Measurements from ENCODE around the gene LAIR1.
"Not testable (repeated sequence)": the region's sequence is repeated elsewhere in the genome, so short reads cannot be mapped to it uniquely, and the experiment has no call there.

LAIR1 gene

DNA sequence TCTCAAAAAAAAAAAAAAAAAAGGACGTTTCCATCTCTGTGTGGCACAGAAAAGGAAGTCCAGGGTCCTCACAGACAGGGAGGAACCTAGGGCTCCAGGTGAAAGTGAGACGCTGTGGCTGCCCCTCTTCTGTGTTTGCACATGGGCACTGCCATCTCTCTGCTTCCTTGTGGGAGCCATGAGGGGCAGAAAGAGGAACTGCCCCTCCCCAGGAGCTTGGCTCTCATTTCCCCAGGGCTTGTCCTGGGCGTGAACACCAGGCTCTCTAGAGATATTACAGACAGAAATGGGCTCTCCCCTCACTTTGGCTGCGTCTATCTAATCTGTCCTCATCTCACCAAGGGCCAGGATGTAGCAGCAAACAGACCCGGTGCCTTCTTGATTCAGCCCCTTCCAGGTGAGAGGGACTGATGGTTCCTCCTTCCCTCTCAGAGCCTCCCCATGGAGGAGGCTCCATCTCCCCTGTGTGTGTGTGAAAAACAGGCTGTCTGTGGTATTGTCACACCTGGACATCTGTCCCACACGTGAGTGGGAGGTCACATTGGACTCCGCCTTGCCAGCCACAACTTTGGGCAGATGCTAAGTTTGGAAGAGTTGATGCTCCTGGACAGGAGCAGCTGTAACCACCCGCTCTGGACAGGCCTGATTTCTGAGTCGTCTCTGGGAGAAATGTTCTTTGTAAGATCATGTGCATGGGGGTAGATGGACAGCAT lies 24.9 kb downstream of the LAIR1 start:
- peak; percentile 57 to 70 (median 63) for DNase-seq

DNA sequence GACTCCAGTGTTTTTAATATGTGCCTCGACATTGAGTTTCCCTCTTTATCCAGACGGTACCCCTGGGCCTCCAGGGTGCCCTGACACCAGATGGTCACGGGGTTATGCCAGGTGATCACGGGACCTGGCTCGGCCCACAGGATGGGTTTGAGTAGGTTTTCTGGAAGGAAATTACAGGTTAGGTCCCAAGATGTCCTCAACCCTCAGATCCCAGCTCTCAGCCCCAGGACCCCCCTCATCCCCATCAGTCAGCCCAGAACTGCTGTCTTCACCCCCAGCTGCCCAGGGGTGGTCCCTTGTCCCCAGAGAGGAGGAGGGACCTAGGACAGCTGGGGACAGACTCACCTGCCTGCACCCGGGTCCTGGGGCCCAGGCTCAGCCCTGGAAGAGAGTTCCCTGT lies 26.2 kb downstream of the LAIR1 start:
- DNase-seq, result no peak

DNA sequence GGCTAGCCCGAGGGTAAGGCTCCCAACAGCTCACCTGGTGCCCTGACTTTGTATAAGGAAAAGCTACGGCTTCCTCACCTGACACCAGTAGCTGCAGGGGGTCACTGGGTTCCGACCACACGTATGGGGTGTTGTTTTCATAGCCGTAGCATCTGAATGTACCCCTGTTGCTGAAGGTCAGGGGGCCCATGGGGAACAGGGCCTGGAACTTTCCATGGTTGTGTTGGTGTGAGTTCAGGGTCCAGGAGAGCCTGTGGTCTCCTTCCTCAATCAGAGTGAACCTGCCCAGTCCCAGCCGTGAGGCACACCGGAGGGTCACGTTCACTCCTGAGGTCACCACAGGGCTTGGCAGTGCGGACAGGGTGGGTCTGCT lies 26.9 kb downstream of the LAIR1 start:
- no peak for DNase-seq

DNA sequence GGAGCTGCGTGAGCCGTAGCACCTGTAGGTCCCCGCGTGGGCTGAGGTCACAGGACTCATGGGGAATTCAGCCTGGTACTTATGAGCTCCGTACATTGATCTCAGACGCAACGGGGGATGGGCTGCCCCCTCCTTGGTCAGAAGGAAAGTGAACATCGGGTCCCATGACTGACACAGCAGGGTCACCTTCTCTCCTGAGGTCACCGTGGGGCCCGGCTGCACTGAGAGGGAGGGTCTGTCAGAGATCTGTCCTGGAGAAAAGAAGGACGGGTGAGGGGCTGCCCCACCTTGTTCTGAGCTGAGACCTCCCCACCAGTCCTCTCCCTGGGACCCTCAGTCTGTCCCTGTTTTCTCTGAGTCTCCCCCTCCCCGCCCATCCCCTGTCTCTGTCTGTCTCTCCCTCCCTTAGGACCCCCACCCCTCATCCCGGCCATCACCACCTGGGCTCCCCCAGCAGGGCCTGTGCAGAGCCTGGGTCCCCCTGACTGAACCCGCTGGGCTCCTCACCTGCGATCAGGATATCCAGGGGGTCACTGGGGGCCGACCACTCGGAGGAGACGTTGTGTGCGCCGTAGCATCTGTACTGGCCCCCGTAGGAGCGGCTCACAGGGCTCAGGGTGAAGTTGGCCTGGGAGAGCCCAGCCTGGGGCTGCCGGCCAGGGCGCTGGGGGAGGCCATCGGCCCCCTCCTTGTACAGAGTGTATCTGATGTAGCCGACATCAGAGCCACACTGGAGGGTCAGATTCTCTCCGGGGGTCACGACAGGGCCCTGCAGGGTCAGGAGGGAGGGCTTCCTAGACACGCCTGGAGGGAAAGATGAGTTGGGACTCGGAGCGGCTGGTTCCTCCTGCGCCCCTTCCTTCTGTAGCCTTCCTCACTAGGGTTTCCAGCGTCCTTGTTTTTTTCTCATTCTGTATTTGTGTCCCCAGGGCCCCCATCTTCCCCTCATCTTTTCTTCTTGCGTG lies 27.6 kb downstream of the LAIR1 start:
- no peak for DNase-seq

DNA sequence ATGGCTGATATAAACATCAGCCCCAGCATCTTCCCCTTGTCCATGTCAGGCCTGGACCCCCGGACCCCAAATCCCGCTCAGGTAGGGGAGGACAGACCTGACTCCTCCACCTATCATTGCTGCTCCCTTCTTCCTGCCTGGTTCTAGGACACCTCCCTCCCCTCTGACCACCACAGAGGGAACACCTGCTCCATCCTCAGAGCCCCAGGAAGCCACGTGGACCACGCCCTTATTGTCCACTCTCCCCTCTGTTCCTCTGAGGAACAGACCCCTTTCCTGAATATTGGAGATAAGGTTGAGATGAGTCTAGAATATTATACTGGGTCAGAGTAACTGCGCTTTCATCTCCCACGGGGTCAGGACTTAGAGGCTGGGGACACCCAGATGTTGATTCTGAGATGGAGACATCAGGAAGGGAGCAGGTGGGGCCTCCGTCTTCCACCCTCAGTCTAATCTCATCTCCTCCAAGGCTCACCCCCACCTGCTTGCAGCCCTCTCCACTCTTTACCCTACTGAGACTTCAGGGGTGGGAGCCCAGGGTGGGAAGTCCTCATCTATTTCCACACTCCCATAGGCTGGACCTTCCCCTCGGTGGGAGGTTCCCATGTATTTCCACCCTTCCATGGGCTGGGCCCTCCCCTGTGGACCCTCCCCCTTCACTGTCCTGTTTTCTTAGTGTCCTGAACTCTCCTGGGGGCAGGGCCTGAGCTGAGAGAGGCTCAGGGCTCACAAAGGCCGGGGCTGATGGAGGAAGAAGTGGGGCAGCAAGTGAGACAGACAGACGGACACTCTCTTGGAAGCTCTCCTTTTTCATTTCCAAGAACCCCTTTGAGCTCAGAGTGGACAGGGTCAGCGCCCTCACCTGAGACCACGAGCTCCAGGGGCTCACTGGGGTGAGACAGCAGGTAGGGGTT lies 28.5 kb downstream of the LAIR1 start:
- no peak for DNase-seq

DNA sequence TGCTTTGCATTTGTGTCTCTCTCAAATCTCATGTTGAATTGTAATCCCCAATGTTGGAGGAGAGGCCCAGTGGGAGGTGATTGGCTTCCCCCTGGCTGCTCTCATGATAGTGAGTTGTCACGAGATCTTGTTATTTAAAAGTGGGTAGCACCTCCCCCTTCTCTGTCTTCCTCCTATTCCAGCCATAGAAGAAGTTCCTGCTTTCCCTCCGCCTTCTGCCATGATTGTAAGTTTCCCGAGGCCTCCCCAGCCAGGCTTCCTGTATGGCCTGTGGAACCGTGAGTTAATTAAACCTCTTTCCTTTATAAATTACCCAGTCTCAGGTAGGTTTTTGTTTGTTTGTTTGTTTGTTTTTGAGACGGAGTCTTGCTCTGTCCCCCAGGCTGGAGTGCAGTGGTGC lies 29.6 kb downstream of the LAIR1 start:
- peak; percentile 76 to 80 (median 77) for DNase-seq

DNA sequence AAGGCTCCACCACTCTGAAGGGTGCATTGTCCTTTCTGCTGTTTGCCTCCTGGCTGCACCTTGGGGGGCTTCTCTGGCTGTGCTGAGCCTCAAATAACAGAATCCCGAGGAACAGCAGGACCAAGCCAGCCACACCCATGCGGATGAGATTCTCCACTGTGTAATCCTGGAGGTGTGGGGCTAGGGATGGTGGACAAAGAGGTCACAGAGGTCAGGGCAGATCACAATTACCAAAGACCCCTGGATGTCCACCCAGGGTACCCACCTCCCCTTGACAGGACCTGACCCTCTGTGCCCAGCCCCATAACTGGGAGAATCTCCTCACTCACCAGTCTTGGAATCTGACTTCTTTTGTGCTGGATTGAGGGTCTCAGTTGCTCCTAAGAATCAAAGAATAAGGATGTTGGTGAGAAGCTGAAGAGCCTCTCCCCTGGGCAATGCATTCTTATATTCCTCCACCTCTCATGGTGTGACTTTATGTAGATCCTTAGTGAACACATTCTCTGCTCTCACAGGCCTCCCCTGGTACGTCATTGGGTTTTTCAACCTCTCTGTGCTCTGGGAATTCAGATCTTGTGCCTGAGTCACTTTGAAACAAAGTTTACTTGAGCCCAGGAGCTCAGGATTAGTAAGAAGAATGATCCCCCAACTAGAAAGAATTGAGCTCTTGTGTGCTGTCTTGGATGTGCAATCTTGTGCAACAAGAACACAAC lies 31.0 kb downstream of the LAIR1 start:
- no peak for DNase-seq

DNA sequence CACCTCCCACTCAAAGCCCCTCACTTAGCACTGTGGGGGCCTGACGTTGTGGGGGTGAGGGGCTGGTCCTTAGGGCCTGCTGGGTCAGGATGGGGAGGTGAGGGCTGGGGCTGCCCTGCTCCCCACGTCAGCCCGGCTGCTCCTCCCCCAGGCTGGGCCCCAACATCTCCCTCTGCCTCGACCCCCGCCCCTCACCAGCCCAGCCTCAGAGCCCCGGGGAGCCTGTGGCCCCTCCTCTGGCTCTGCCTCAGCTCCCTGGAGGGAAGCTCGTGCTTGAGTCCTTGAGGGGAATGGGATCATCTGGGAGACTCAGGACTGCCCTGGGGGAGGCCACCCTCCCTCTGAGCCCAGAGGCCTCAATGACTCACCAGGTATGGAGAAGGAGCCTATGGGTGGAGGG lies 32.6 kb downstream of the LAIR1 start:
- DNase-seq, result no peak

DNA sequence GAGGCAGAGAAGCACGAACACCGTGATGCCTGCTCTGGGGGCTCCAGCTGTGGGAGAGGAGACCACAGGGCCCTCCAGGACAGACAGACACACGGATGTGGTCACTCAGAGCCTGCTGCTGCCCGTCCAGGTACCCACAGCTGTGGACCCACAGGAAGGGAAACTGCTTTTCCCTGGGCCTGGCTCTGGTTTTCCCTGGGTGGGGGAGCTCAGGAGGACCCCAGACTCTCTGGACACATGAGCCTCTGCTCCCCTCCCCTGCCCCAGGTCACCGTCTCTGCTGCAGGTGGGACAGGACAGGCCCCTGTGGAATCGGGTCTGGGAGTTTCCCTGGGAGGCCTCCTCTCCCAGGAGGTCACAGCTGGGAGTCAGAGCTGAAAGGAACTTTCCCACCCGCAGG lies 33.1 kb downstream of the LAIR1 start:
- DNase-seq, result no peak

DNA sequence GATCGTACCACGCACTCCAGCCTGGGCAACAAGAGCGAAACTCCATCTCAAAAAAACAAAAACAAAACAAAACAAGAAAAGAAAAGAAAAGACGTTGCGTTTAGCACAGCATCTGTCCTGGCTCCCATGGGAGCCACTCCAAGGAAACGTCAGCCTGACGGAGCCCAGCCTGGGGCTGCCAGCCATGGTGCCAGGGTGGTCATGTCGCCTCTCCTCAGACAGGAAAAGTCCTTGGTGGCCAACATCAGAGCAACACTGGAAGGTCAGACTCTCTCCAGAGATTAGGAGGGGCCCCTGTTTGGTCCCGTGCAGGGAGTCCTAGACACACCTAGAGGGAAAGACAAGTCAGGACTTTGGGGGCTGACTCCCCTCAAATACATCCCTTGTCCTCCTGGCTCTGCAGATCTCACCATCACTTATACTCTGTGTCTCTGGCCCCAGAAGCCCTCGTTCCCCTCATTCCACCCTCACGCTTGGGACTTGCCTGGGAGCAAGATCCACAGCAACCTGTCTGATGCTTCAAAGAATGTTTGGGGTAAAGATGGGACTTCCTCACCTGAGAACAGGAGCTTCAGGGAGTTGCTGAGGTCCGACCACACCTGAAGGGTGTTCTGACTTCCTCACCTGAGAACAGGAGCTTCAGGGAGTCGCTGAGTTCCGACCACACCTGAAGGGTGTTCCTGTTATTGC lies 35.1 kb downstream of the LAIR1 start:
- DNase-seq, result no peak

DNA sequence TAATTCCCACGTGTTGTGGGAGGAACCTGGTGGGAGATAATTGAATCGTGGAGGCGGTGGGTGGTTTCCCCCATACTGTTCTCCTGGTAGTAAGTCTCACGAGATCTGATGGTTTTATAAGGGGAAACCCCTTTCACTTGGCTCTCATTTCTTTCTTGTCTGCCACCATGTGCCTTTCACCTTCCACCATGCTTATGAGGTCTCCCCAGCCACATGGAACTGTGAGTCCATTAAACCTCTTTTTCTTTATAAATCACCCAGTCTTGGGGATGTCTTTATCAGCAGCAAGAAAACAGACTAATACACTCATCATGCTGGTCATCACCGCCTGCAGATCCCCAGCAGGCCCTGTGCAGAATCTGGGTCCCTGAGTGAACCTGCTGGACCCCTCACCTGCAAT lies 36.0 kb downstream of the LAIR1 start:
- DNase-seq, result not testable (repeated sequence)

DNA sequence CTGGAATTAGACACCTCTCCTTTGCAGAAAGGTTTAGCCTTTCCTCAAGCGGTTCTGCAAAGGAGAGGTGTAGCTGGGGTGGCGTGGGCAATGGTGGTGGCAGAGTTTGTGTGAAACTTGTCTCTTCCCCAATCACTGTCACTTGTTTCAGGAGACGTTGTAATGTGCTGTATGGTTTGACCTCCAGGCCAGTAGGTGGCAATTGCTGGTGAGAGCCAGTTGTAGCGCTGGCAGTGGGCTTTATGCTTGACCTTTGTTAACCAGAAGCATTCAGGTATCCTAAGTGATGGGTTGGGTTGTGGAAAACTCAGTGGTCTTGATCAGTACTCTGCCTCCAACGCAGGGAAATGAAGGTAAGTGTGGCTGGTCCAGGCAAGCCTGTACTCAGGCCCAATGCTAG lies 39.1 kb downstream of the LAIR1 start:
- DNase-seq, result no peak

DNA sequence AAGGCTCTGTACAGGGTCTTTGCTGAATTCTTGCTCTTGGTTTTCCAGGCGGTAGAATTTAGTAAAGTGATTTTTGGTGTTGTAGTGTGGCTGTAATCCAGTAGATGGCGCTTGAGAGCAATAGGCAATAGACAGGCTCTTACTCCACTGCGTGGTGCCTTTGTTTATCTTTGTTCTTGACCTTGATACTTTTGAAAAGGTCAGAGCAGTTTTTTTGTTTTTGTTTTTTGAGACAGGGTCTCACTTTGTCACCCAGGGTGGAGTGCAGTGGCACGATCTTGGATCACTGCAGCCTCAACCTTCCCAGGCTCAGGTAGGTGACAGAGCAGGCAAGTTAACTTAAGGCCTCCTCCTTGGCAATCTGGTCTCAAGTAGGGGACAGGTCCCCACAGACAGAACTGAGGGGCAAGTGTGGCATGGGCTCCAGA lies 39.5 kb downstream of the LAIR1 start:
- DNase-seq, result peak; percentile 69 to 83 (median 81)

DNA sequence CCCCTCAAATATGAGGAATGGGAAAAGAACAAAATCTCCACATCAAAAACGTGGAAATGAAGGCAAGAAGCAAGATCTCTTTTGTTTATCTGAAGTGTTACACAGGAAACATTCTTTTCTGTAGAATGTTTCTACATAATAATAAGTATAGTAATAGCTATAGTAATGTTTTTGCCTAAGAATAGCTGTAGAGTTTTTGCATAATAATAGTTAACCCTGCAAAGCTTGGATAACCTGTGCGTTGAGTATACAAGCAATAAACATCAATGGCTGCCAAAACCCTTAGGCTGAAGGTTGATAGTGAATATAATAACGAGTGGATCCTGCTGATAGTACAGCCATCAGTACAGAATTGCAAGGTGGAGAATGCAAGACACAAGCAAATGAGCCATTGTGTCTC lies 40.7 kb downstream of the LAIR1 start:
- no peak for DNase-seq

DNA sequence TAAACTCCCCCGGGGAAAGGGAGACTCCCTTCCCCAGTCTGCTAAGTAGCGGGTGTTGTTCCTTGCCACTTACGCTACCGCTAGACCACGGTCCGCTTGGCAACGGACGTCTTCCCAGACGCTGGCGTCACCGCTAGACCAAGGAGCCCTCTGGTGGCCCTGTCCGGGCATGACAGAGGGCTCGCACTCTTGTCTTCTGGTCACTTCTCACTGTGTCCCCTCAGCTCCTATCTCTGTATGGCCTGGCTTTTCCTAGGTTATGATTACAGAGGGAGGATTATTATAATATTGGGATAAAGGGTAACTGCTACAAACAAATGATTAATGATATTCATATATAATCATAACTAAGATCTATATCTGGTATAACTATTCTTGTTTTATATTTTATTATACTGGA lies 41.8 kb downstream of the LAIR1 start:
- DNase-seq, result not testable (repeated sequence)

DNA sequence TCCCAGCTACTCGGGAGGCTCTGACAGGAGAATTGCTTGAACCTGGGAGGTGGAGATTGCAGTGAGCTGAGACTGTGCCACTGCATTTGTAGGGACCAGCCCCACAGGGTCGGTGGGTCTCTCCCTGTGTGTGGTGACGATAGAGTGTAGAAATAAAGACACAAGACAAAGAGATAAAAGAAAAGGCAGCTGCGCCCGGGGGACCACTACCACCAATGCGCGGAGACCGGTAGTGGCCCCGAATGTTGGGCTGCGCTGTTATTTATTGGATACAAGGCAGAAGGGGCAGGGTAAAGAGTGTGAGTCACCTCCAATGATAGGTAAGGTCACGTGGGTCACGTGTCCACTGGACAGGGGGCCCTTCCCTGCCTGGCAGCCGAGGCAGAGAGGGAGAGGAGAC lies 42.4 kb downstream of the LAIR1 start:
- DNase-seq, result not testable (repeated sequence)

DNA sequence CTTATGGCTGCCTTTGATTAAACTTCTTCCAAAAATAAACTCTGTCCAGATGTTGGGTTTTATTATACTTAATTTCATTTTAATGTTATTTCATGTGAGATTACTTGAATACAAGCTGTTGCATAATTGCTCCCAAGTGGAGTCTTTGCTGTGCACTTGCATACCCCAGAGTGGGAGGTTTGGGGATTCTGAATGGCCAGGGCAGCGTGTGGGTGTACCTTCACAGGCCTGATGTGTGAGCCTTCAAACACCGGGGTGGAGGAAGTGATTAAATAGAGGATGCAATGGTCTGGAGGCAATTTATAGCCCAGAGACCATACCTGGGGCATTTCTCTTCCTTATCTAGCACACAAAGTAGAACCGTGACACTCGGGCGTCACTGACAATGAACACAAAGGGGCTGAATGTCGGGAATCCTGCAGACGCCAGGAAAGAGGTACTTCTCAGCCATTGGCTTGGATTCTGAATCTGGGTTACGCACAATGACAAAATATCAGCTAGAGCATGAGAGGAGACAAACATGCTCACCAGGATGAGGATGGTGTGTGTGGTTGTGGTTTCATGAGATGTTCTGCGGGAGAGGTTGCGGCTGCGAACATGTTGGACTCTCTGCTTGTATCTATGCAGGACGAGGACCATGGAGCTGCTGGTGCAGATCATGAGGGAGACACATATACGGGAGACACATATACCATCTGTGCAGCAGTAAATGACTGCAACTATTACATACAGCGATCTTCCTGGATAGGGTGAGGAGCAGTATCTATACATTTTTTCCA lies 44.6 kb downstream of the LAIR1 start:
- peak; percentile 73 to 84 (median 80) for DNase-seq

DNA sequence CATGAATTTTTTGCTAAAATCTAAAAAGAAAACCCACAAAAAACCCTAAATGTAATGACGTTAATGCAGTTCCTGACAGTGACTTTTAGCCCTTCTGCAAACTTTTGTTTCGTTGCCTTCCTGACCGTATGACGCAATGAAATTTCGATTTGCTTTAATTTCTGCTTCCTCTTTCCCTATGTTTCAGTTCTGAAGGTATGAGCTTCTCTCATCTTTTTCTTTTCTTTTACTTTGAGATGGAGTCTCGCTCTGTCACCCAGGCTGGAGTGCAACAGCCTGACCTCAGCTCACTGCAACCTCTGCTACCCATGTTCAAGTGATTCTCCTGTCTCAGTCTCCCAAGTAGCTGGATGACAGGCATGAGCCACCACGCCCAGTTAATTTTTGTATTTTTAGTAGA lies 45.7 kb downstream of the LAIR1 start:
- peak; percentile 85 to 99 (median 96) for DNase-seq

DNA sequence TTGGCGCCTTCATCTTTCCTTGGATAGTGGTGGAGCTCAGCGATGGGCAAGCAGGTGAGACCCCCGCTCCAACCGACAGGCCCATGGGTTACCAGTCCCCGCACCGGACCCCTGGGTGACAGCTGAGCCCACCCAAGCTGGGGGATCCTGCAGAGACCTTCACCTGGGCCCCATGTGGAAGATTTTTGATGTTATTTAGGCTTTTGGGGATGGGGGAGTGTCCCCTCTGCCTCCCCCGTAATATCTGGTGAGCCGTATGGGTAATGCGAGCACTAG lies 46.8 kb downstream of the LAIR1 start:
- DNase-seq, result no peak

DNA sequence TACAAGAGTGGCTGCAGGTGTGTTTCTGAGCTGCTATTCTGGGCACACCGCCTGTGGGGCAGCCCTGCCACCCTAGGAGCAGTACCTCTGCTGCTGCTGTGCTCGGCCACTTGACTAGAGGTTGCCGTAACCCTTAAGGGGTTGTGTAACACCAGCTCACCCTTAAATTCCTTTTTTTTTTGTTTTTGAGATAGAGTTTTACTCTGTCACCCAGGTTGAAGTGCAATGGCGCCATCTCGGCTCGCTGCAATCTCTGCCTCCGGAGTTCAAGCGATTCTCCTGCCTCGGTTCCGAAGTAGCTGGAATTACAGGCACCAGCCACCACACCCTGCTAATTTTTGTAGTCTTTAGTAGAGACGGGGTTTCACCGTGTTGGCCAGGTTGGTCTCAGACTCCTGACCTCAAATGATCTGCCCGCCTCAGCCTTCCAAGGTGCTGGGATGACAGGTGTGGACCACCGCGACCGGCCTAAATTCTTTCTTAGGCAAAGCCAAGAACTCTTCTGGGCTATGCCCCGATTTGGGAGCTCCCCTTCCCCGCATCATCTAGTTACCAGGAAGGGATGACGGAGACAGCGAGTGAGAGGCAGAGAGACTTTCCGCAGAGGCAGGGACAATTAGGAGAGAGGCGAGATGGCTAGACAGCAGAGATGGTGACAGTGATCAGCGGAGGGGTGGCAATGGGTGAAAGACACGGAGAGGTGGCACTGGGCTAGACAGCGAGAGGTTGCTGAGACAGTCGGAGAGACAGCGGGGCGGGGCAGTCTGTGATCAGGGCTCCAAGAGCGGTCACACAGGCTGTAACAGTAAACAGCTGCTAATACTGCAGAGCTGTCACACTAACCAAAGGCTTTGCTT lies 47.4 kb downstream of the LAIR1 start:
- DNase-seq, result peak; percentile 54 to 59 (median 56)
